Esophagus squamous epithelium (tissue), 4 donors: Measurements from ENCODE around the gene RNGTT.
"Not testable (repeated sequence)": the region's sequence is repeated elsewhere in the genome, so short reads cannot be mapped to it uniquely, and the experiment has no call there.

Experiments
- POLR2A ChIP-seq, 4 donors: fragments of 450-650 bp; IDR thresholded peaks; one replicate each; pipeline ENCODE4 v1.6.1; 2017; ENCODE audit warnings: antibody characterized with exemption in 4 of 4, mild to moderate bottlenecking in 4 of 4, moderate library complexity in 3 of 4
- TF ChIP-seq, protein P1 (sequence below), 6 experiments: fragments of 450-650 bp in 4 of 6; fragments of 200-600 bp in 2 of 6; sonication (generic) in 2 of 6; IDR thresholded peaks; one replicate each; pipeline ENCODE4 v1.5.1; 2016 to 2019; ENCODE audit warnings: antibody characterized with exemption in 6 of 6, mild to moderate bottlenecking in 4 of 6, moderate library complexity in 4 of 6

DNA sequence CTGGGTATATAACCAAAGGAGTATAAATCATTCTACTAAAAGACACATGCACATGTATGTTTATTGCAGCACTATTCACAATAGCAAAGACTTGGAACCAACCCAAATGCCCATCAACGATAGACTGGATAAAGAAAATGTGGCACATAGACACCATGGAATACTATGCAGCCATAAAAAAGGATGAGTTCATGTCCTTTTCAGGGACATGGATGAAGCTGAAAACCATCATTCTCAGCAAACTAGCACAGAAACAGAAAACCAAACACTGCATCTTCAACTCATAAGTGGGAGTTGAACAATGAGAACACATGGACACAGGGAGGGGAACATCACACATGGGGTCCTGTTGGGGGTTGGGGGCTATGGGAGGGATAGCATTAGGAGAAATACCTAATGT lies 130.3 kb downstream of the RNGTT start:
- TF ChIP-seq, protein P1, sequence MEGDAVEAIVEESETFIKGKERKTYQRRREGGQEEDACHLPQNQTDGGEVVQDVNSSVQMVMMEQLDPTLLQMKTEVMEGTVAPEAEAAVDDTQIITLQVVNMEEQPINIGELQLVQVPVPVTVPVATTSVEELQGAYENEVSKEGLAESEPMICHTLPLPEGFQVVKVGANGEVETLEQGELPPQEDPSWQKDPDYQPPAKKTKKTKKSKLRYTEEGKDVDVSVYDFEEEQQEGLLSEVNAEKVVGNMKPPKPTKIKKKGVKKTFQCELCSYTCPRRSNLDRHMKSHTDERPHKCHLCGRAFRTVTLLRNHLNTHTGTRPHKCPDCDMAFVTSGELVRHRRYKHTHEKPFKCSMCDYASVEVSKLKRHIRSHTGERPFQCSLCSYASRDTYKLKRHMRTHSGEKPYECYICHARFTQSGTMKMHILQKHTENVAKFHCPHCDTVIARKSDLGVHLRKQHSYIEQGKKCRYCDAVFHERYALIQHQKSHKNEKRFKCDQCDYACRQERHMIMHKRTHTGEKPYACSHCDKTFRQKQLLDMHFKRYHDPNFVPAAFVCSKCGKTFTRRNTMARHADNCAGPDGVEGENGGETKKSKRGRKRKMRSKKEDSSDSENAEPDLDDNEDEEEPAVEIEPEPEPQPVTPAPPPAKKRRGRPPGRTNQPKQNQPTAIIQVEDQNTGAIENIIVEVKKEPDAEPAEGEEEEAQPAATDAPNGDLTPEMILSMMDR (IDR thresholded peaks at IDR 0.05) = not testable (repeated sequence)
- not testable (repeated sequence) for TF ChIP-seq POLR2A (IDR thresholded peaks at IDR 0.05)
